Ishikawa (cell line): ENCODE results near the gene CDH13.

Source experiments
- CEBPB ChIP-seq: IDR thresholded peaks from 2 replicates; pipeline ENCODE4 v1.6.1; 2012
- EGR1 ChIP-seq: IDR thresholded peaks from 2 replicates; pipeline ENCODE4 v1.6.1; 2012
- EP300 ChIP-seq: IDR thresholded peaks from 2 replicates; pipeline ENCODE4 v1.6.1; 2012; ENCODE audit warnings: borderline replicate concordance
- NFIC ChIP-seq: IDR thresholded peaks from 2 replicates; pipeline ENCODE4 v1.6.1; 2012
- RAD21 ChIP-seq: IDR thresholded peaks from 2 replicates; pipeline ENCODE4 v1.6.1; 2012; ENCODE audit warnings: low read depth
- TAF1 ChIP-seq: IDR thresholded peaks from 2 replicates; pipeline ENCODE4 v1.6.1; 2012; ENCODE audit warnings: low read depth, mild to moderate bottlenecking
- TEAD4 ChIP-seq: IDR thresholded peaks from 2 replicates; pipeline ENCODE4 v1.6.1; 2012
- YY1 ChIP-seq: IDR thresholded peaks from 2 replicates; pipeline ENCODE4 v1.6.1; 2012; ENCODE audit warnings: low read depth
- TF ChIP-seq, protein P1 (sequence below): IDR thresholded peaks from 2 replicates; pipeline ENCODE4 v1.6.1; 2012; ENCODE audit warnings: low read depth, mild to moderate bottlenecking
- TF ChIP-seq, protein P2 (sequence below): IDR thresholded peaks from 2 replicates; pipeline ENCODE4 v1.6.1; 2012
- TF ChIP-seq, protein P3 (sequence below): IDR thresholded peaks from 2 replicates; pipeline ENCODE4 v1.6.1; 2012

DNA sequence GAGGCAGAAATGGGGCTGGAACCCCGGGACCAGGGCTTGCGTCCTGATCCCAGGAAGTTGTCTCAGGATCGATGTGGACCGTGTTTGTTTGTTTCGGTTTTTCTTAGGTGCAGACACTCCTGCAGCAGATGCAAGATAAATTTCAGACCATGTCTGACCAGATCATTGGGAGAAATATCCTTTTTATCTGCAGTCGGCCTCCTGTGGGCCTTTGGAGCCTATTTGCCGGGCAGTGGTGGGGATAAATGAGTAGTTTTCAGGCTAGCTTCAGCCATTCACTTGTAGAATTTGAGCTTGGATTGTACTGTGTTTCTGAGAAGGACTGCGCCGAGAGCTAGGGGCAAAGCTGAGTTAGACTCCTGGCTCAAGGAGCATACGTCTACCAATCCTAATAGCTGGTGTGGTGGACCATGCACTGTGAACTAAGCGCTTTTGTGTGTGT lies 1181.8 kb downstream of the CDH13 start:
- TF ChIP-seq, protein P1, sequence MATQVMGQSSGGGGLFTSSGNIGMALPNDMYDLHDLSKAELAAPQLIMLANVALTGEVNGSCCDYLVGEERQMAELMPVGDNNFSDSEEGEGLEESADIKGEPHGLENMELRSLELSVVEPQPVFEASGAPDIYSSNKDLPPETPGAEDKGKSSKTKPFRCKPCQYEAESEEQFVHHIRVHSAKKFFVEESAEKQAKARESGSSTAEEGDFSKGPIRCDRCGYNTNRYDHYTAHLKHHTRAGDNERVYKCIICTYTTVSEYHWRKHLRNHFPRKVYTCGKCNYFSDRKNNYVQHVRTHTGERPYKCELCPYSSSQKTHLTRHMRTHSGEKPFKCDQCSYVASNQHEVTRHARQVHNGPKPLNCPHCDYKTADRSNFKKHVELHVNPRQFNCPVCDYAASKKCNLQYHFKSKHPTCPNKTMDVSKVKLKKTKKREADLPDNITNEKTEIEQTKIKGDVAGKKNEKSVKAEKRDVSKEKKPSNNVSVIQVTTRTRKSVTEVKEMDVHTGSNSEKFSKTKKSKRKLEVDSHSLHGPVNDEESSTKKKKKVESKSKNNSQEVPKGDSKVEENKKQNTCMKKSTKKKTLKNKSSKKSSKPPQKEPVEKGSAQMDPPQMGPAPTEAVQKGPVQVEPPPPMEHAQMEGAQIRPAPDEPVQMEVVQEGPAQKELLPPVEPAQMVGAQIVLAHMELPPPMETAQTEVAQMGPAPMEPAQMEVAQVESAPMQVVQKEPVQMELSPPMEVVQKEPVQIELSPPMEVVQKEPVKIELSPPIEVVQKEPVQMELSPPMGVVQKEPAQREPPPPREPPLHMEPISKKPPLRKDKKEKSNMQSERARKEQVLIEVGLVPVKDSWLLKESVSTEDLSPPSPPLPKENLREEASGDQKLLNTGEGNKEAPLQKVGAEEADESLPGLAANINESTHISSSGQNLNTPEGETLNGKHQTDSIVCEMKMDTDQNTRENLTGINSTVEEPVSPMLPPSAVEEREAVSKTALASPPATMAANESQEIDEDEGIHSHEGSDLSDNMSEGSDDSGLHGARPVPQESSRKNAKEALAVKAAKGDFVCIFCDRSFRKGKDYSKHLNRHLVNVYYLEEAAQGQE = no peak
- no peak for TF ChIP-seq TEAD4
- no peak for TF ChIP-seq TAF1
- no peak for TF ChIP-seq CEBPB
- no peak for TF ChIP-seq YY1
- no peak for TF ChIP-seq NFIC
- TF ChIP-seq RAD21 = no peak
- no peak for TF ChIP-seq EP300
- TF ChIP-seq, protein P2, sequence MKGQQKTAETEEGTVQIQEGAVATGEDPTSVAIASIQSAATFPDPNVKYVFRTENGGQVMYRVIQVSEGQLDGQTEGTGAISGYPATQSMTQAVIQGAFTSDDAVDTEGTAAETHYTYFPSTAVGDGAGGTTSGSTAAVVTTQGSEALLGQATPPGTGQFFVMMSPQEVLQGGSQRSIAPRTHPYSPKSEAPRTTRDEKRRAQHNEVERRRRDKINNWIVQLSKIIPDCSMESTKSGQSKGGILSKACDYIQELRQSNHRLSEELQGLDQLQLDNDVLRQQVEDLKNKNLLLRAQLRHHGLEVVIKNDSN = no peak
- TF ChIP-seq, protein P3, sequence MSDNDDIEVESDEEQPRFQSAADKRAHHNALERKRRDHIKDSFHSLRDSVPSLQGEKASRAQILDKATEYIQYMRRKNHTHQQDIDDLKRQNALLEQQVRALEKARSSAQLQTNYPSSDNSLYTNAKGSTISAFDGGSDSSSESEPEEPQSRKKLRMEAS = no peak
- TF ChIP-seq EGR1 = no peak
